ENCODE measurements around the gene GPC6. TPM values are rescaled to one million over a fixed set of nuclear protein-coding genes. Genes with fewer than 3 reads are reported as not detected.

The GPC6 gene
- total RNA-seq, 1 donor from 2014 or later = not detected

- intact Hi-C loops (cut with micrococcal nuclease) = no loop called here
Observed at GRCh38 chr13:93496985-93497673, 270.5 kb downstream of the GPC6 start.

- intact Hi-C loops (cut with micrococcal nuclease) = no loop called here
Observed at GRCh38 chr13:93499991-93500390, 273.4 kb downstream of the GPC6 start.

- intact Hi-C loops (cut with micrococcal nuclease) = no loop called here
Observed at GRCh38 chr13:93502071-93502470, 275.5 kb downstream of the GPC6 start.

GRCh38 chr13:93502987-93503615 lies 276.5 kb downstream of the GPC6 start:
- intact Hi-C loops (cut with micrococcal nuclease) = no loop called here

- intact Hi-C loops (cut with micrococcal nuclease) = no loop called here
Observed at GRCh38 chr13:93505104-93505952, 278.7 kb downstream of the GPC6 start.

GRCh38 chr13:93511011-93511410 lies 284.4 kb downstream of the GPC6 start:
- intact Hi-C loops (cut with micrococcal nuclease) = no loop called here

GRCh38 chr13:93515267-93515666 lies 288.7 kb downstream of the GPC6 start:
- intact Hi-C loops (cut with micrococcal nuclease) = no loop called here

- intact Hi-C loops (cut with micrococcal nuclease) = no loop called here
Observed at GRCh38 chr13:93517658-93518057, 291.1 kb downstream of the GPC6 start.

- intact Hi-C loops (cut with micrococcal nuclease) = no loop called here
Observed at GRCh38 chr13:93521307-93521706, 294.7 kb downstream of the GPC6 start.

GRCh38 chr13:93522501-93522900 lies 295.9 kb downstream of the GPC6 start:
- intact Hi-C loops (cut with micrococcal nuclease) = no loop called here

- intact Hi-C loops (cut with micrococcal nuclease) = no loop called here
Observed at GRCh38 chr13:93525087-93525486, 298.5 kb downstream of the GPC6 start.

GRCh38 chr13:93527748-93528297 lies 301.2 kb downstream of the GPC6 start:
- intact Hi-C loops (cut with micrococcal nuclease) = no loop called here

GRCh38 chr13:93529961-93530360 lies 303.4 kb downstream of the GPC6 start:
- intact Hi-C loops (cut with micrococcal nuclease) = no loop called here

GRCh38 chr13:93534181-93534700 lies 307.6 kb downstream of the GPC6 start:
- intact Hi-C loops (cut with micrococcal nuclease) = no loop called here

GRCh38 chr13:93535251-93535650 lies 308.6 kb downstream of the GPC6 start:
- intact Hi-C loops (cut with micrococcal nuclease) = no loop called here

GRCh38 chr13:93539914-93540313 lies 313.3 kb downstream of the GPC6 start:
- intact Hi-C loops (cut with micrococcal nuclease) = no loop called here

- intact Hi-C loops (cut with micrococcal nuclease) = no loop called here
Observed at GRCh38 chr13:93547886-93548285, 321.3 kb downstream of the GPC6 start.

GRCh38 chr13:93549326-93550005 lies 322.9 kb downstream of the GPC6 start:
- intact Hi-C loops (cut with micrococcal nuclease) = no loop called here

GRCh38 chr13:93550236-93550635 lies 323.6 kb downstream of the GPC6 start:
- intact Hi-C loops (cut with micrococcal nuclease) = no loop called here

- intact Hi-C loops (cut with micrococcal nuclease) = no loop called here
Observed at GRCh38 chr13:93552596-93552995, 326.0 kb downstream of the GPC6 start.

GRCh38 chr13:93554514-93554913 lies 327.9 kb downstream of the GPC6 start:
- intact Hi-C loops (cut with micrococcal nuclease) = no loop called here
